GM23338 (cell line): Measurements from ENCODE around the gene AGBL4. TPM values are rescaled to one million over a fixed set of nuclear protein-coding genes. Genes with fewer than 3 reads are reported as not detected.

ENCODE experiments used
- ATAC-seq: fragments of 200-7000 bp; cut with Tn5 transposase; 3 replicates; pipeline ENCODE4 v1.9.1; 2020
- DNase-seq: peaks from one replicate; pipeline ENCODE4 v3.0.0-alpha.2; 2015; ENCODE audit warnings: low spot score
- H2AFZ ChIP-seq: fragments of 200-600 bp; sonication (generic); 2 replicates; pipeline ENCODE4 v1.8.0; 2016; ENCODE audit warnings: antibody characterized with exemption, mild to moderate bottlenecking, moderate library complexity
- H3F3A ChIP-seq: fragments of 200-600 bp; sonication (generic); replicated peaks from 2 replicates; pipeline ENCODE4 v1.8.0; 2017; ENCODE audit warnings: antibody characterized with exemption, mixed run types, low read depth
- H3K27ac ChIP-seq: fragments of 200-600 bp; sonication (generic); 2 replicates; pipeline ENCODE4 v1.6.1; 2016; ENCODE audit warnings: low read depth
- H3K27me3 ChIP-seq: fragments of 200-600 bp; sonication (generic); 2 replicates; pipeline ENCODE4 v1.8.0; 2016; ENCODE audit warnings: mild to moderate bottlenecking, mixed run types, moderate library complexity; ENCODE audit not compliant: insufficient read depth
- H3K36me3 ChIP-seq: fragments of 200-600 bp; sonication (generic); 2 replicates; pipeline ENCODE4 v1.8.0; 2016; ENCODE audit warnings: mild to moderate bottlenecking; ENCODE audit not compliant: insufficient read depth
- H3K4me1 ChIP-seq: fragments of 200-600 bp; sonication (generic); 2 replicates; pipeline ENCODE4 v1.8.0; 2016; ENCODE audit warnings: mild to moderate bottlenecking, moderate library complexity; ENCODE audit not compliant: insufficient read depth
- H3K4me2 ChIP-seq: fragments of 200-600 bp; sonication (generic); 2 replicates; pipeline ENCODE4 v1.7.1; 2017; ENCODE audit warnings: mixed run types
- H3K4me3 ChIP-seq: fragments of 200-600 bp; sonication (generic); 2 replicates; pipeline ENCODE4 v1.6.1; 2016; ENCODE audit warnings: mixed run types
- H3K79me2 ChIP-seq: fragments of 200-600 bp; sonication (generic); replicated peaks from 2 replicates; pipeline ENCODE4 v1.8.0; 2017; ENCODE audit warnings: mild to moderate bottlenecking; ENCODE audit not compliant: insufficient read depth
- H3K9me2 ChIP-seq: fragments of 200-600 bp; sonication (generic); 2 replicates; pipeline ENCODE4 v1.8.0; 2017; ENCODE audit not compliant: insufficient read depth
- H4K20me1 ChIP-seq: fragments of 200-600 bp; sonication (generic); replicated peaks from 2 replicates; pipeline ENCODE4 v1.8.0; 2017; ENCODE audit warnings: mild to moderate bottlenecking; ENCODE audit not compliant: insufficient read depth
- H3K27ac Mint-ChIP-seq: 2 replicates; pipeline ENCODE4 v1.8.0; 2020; ENCODE audit warnings: inconsistent platforms, mild to moderate bottlenecking, moderate library complexity, mixed read lengths
- H3K27me3 Mint-ChIP-seq: 3 replicates; pipeline ENCODE4 v1.8.0; 2022; ENCODE audit warnings: low read depth, mild to moderate bottlenecking, moderate library complexity, mixed read lengths, inconsistent platforms; ENCODE audit not compliant: insufficient read depth, poor library complexity
- H3K36me3 Mint-ChIP-seq: 3 replicates; pipeline ENCODE4 v1.8.0; 2021; ENCODE audit warnings: low read depth, mild to moderate bottlenecking, inconsistent platforms, moderate library complexity, mixed read lengths
- H3K4me1 Mint-ChIP-seq: 3 replicates; pipeline ENCODE4 v1.8.0; 2020; ENCODE audit warnings: mild to moderate bottlenecking, inconsistent platforms, mixed read lengths
- H3K4me3 Mint-ChIP-seq: 3 replicates; pipeline ENCODE4 v1.8.0; 2021; ENCODE audit warnings: moderate library complexity, mild to moderate bottlenecking, inconsistent platforms, mixed read lengths
- H3K9me3 Mint-ChIP-seq: 3 replicates; pipeline ENCODE4 v1.8.0; 2020; ENCODE audit warnings: moderate library complexity, mild to moderate bottlenecking, inconsistent platforms, mixed read lengths
- EZH2 ChIP-seq: fragments of 200-600 bp; sonication (generic); IDR thresholded peaks from one replicate; pipeline ENCODE4 v1.8.0; 2017; ENCODE audit warnings: antibody characterized with exemption, mild to moderate bottlenecking, low read depth; ENCODE audit not compliant: unreplicated experiment
- JUNB ChIP-seq: IDR thresholded peaks from one replicate; pipeline ENCODE4 v1.6.1; 2016; ENCODE audit warnings: antibody characterized with exemption; ENCODE audit not compliant: unreplicated experiment
- NANOG ChIP-seq: IDR thresholded peaks from 2 replicates; pipeline ENCODE4 v1.6.1; 2016; ENCODE audit warnings: antibody characterized with exemption, borderline replicate concordance
- POLR2AphosphoS5 ChIP-seq: IDR thresholded peaks from 2 replicates; pipeline ENCODE4 v1.6.1; 2016; ENCODE audit warnings: antibody characterized with exemption, low read depth
- STAT1 ChIP-seq: IDR thresholded peaks from one replicate; pipeline ENCODE4 v1.6.1; 2016; ENCODE audit warnings: antibody characterized with exemption; ENCODE audit not compliant: unreplicated experiment
- ZNF331 ChIP-seq: fragments of 250-450 bp; sonication (Bioruptor Pico); IDR thresholded peaks from 2 replicates; pipeline ENCODE4 v1.5.0; 2020; ENCODE audit warnings: low read depth, mild to moderate bottlenecking, moderate library complexity
- polyA plus RNA-seq: library from polyadenylated mRNA; unstranded; fragments of >200 nt; fragmentation: Nextera tagmentation; extraction: Ambion mirVana; gene quantifications from 2 replicates; pipeline ENCODE4 v1.2.1, GENCODE V29; 2016
- total RNA-seq: library from RNA; depleted of rRNA; stranded (reverse); fragments of >200 nt; shearing (Covaris generic); gene quantifications from 2 replicates; pipeline ENCODE4 v1.2.3, GENCODE V29; 2014
- TF ChIP-seq, protein P1 (sequence below): IDR thresholded peaks from one replicate; pipeline ENCODE4 v1.6.1; 2018; ENCODE audit warnings: antibody characterized with exemption; ENCODE audit not compliant: unreplicated experiment
- TF ChIP-seq, protein P2 (sequence below), 2 experiments: fragments of 200-600 bp in 1 of 2; sonication (generic) in 1 of 2; conservative IDR thresholded peaks; 2 replicates each; pipeline versions ENCODE4 v1.5.1 to v1.6.1; 2016 to 2017; ENCODE audit warnings: antibody characterized with exemption in 2 of 2, low read depth in 2 of 2, mild to moderate bottlenecking in 2 of 2, moderate library complexity in 1 of 2
- TF ChIP-seq, protein P3 (sequence below): IDR thresholded peaks from 2 replicates; pipeline ENCODE4 v1.6.1; 2016; ENCODE audit warnings: antibody characterized with exemption

AGBL4 gene
- total and polyA plus RNA-seq, 2 experiments from 2014 or later, result 0.91 to 1.5 TPM

DNA sequence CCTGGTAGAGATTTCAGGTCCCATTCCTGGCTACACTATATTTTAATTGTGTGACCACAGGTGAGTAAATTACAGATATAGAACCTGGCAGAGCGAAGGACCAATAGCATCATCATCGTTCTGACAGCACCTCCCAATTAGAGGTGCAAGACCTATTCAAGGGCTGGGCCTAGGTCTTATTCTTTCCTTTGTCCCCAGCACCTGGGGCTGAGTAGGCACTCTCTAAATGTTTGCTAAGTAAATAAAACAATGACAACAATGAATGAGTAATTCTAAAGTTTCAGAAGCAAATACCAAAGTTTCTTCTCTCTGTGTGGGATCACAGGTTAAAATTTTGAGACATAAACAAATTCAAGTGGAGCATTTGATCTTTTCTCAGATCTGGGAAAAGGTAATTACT, 1279.7 kb downstream of the AGBL4 start (continued):
- TF ChIP-seq, protein P1, sequence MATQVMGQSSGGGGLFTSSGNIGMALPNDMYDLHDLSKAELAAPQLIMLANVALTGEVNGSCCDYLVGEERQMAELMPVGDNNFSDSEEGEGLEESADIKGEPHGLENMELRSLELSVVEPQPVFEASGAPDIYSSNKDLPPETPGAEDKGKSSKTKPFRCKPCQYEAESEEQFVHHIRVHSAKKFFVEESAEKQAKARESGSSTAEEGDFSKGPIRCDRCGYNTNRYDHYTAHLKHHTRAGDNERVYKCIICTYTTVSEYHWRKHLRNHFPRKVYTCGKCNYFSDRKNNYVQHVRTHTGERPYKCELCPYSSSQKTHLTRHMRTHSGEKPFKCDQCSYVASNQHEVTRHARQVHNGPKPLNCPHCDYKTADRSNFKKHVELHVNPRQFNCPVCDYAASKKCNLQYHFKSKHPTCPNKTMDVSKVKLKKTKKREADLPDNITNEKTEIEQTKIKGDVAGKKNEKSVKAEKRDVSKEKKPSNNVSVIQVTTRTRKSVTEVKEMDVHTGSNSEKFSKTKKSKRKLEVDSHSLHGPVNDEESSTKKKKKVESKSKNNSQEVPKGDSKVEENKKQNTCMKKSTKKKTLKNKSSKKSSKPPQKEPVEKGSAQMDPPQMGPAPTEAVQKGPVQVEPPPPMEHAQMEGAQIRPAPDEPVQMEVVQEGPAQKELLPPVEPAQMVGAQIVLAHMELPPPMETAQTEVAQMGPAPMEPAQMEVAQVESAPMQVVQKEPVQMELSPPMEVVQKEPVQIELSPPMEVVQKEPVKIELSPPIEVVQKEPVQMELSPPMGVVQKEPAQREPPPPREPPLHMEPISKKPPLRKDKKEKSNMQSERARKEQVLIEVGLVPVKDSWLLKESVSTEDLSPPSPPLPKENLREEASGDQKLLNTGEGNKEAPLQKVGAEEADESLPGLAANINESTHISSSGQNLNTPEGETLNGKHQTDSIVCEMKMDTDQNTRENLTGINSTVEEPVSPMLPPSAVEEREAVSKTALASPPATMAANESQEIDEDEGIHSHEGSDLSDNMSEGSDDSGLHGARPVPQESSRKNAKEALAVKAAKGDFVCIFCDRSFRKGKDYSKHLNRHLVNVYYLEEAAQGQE, result no peak
- TF ChIP-seq JUNB (no peak), ZNF331 (CRISPR knock-in tag) (no peak), NANOG (no peak), EZH2 (no peak)

DNA sequence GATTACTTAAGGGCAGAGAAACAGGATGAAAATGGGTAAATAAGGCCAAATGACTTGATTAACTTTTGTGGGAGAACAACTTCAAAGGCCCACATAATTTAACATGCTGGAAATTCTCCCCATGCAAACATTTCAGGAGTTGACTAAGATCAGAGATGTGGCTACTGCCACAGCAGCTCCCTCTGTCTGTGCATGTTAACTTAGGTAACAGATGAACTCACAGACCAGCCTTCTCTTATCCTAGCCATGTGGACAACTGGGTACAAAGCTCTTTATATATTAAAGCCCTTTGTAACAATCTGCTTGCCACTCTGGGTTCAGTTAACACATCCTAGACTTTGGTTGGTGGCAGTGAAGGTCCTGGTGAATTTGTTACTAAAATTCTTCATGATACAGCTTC, 1280.3 kb downstream of the AGBL4 start:
- no peak; the same call in 2 of the 3 replicates for ATAC-seq
- Histone ChIP-seq H3K4me1 (peaks cover 6% of the 10 kb centered on the region), H3F3A (no peaks in the 10 kb centered on the region), H3K9me2 (no peaks in the 10 kb centered on the region), H4K20me1 (no peaks in the 10 kb centered on the region), H3K4me3 (no peak overlapping the region), H3K79me2 (no peaks in the 10 kb centered on the region), H3K27ac (no peak overlapping the region), H2AFZ (no peak overlapping the region), H3K27me3 (no peaks in the 10 kb centered on the region), H3K4me2 (no peak overlapping the region), H3K36me3 (no peaks in the 10 kb centered on the region)
- Mint-ChIP-seq H3K36me3 (no peaks in the 10 kb centered on the region), H3K27me3 (peaks cover 1% of the 10 kb centered on the region), H3K9me3 (no peaks in the 10 kb centered on the region), H3K4me3 (no peak overlapping the region), H3K4me1 (peaks cover 17% of the 10 kb centered on the region), H3K27ac (no peak overlapping the region)
- TF ChIP-seq, protein P2, sequence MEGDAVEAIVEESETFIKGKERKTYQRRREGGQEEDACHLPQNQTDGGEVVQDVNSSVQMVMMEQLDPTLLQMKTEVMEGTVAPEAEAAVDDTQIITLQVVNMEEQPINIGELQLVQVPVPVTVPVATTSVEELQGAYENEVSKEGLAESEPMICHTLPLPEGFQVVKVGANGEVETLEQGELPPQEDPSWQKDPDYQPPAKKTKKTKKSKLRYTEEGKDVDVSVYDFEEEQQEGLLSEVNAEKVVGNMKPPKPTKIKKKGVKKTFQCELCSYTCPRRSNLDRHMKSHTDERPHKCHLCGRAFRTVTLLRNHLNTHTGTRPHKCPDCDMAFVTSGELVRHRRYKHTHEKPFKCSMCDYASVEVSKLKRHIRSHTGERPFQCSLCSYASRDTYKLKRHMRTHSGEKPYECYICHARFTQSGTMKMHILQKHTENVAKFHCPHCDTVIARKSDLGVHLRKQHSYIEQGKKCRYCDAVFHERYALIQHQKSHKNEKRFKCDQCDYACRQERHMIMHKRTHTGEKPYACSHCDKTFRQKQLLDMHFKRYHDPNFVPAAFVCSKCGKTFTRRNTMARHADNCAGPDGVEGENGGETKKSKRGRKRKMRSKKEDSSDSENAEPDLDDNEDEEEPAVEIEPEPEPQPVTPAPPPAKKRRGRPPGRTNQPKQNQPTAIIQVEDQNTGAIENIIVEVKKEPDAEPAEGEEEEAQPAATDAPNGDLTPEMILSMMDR (conservative IDR thresholded peaks at IDR 0.05; ENCODE audit: low read depth in 2 of 2), result 0 out of 4 replicates have a peak, but pooled peaks of 1 of the 2 experiments have one; percentile 2
- TF ChIP-seq ZNF331 (CRISPR knock-in tag), result no peak
- no peak for TF ChIP-seq STAT1
- DNase-seq, result no peak

DNA sequence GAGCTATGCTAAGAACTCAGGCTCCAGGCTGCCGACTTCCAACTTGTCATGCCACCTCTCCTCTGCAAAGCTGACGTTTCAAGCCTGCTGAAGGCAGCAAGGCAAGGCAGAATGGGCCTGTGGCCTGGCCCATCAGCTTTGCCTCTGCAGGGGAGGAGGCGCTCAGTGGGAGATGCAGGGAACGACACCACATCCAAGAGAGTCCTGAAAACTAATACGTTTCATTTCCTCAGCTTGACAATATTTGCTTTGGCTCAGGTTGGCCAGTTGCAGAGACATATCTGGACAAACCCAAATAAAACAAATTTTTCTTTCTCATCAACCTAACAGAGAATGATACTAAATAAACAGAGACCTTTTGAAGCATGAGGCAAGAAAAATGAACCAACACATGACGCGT, 1282.4 kb downstream of the AGBL4 start:
- H3F3A ChIP-seq, result no peaks in the 10 kb centered on the region
- H2AFZ ChIP-seq, result no peak overlapping the region
- no peaks in the 10 kb centered on the region for H3K27me3 ChIP-seq
- no peak overlapping the region for H3K4me3 Mint-ChIP-seq
- no peaks in the 10 kb centered on the region for H3K79me2 ChIP-seq
- H3K36me3 Mint-ChIP-seq, result no peaks in the 10 kb centered on the region
- no peak for DNase-seq
- H3K4me2 ChIP-seq, result no peak overlapping the region
- no peaks in the 10 kb centered on the region for H4K20me1 ChIP-seq
- no peak overlapping the region for H3K4me3 ChIP-seq
- peak; percentile 44; the same call in 2 of the 3 replicates for ATAC-seq
- no peaks in the 10 kb centered on the region for H3K27me3 Mint-ChIP-seq
- no peaks in the 10 kb centered on the region for H3K36me3 ChIP-seq
- H3K9me2 ChIP-seq, result no peaks in the 10 kb centered on the region
- no peak overlapping the region for H3K27ac ChIP-seq
- no peaks in the 10 kb centered on the region for H3K9me3 Mint-ChIP-seq
- H3K4me1 Mint-ChIP-seq, result peaks cover 10% of the 10 kb centered on the region
- peaks cover 6% of the 10 kb centered on the region for H3K4me1 ChIP-seq
- no peak overlapping the region for H3K27ac Mint-ChIP-seq
- TF ChIP-seq NANOG (no peak), STAT1 (no peak), POLR2AphosphoS5 (no peak)
- TF ChIP-seq, protein P3, sequence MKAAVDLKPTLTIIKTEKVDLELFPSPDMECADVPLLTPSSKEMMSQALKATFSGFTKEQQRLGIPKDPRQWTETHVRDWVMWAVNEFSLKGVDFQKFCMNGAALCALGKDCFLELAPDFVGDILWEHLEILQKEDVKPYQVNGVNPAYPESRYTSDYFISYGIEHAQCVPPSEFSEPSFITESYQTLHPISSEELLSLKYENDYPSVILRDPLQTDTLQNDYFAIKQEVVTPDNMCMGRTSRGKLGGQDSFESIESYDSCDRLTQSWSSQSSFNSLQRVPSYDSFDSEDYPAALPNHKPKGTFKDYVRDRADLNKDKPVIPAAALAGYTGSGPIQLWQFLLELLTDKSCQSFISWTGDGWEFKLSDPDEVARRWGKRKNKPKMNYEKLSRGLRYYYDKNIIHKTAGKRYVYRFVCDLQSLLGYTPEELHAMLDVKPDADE, result no peak
